Neural progenitor cell (in vitro differentiated cells): Measurements from ENCODE around the gene MYBBP1A. TPM values are rescaled to one million over a fixed set of nuclear protein-coding genes. Genes with fewer than 3 reads are reported as not detected.

ENCODE experiments used
- DNase-seq: peaks from one replicate; pipeline ENCODE4 v3.0.0-alpha.2; 2016; ENCODE audit warnings: low spot score
- H2AFZ ChIP-seq: fragments of 200-600 bp; sonication (generic); replicated peaks from 2 replicates; pipeline ENCODE4 v1.6.1; 2016; ENCODE audit warnings: antibody characterized with exemption
- H3F3A ChIP-seq: fragments of 200-600 bp; sonication (generic); 2 replicates; pipeline ENCODE4 v1.6.1; 2016; ENCODE audit warnings: antibody characterized with exemption, low read depth
- H3K27ac ChIP-seq: fragments of 200-600 bp; sonication (generic); 2 replicates; pipeline ENCODE4 v1.5.1; 2016; ENCODE audit warnings: mild to moderate bottlenecking
- H3K27me3 ChIP-seq: fragments of 200-600 bp; sonication (generic); 2 replicates; pipeline ENCODE4 v1.6.1; 2016; ENCODE audit warnings: mild to moderate bottlenecking, moderate library complexity
- H3K36me3 ChIP-seq: fragments of 200-600 bp; sonication (generic); 2 replicates; pipeline ENCODE4 v1.5.1; 2016
- H3K4me1 ChIP-seq: fragments of 200-600 bp; sonication (generic); 2 replicates; pipeline ENCODE4 v1.6.1; 2016; ENCODE audit warnings: mixed run types
- H3K4me2 ChIP-seq: fragments of 200-600 bp; sonication (generic); 2 replicates; pipeline ENCODE4 v1.6.1; 2016
- H3K4me3 ChIP-seq: fragments of 200-600 bp; sonication (generic); 2 replicates; pipeline ENCODE4 v1.5.1; 2016
- H3K79me2 ChIP-seq: fragments of 200-600 bp; sonication (generic); 2 replicates; pipeline ENCODE4 v1.6.1; 2016; ENCODE audit warnings: low read depth
- H3K9ac ChIP-seq: fragments of 200-600 bp; sonication (generic); 2 replicates; pipeline ENCODE4 v1.6.1; 2016
- H3K9me3 ChIP-seq: fragments of 200-600 bp; sonication (generic); 2 replicates; pipeline ENCODE4 v1.5.1; 2016; ENCODE audit warnings: low read depth
- H4K20me1 ChIP-seq: fragments of 200-600 bp; sonication (generic); 2 replicates; pipeline ENCODE4 v1.6.1; 2016; ENCODE audit warnings: low read depth
- H3K27ac Mint-ChIP-seq: 3 replicates; pipeline ENCODE4 v1.8.0; 2021; ENCODE audit warnings: mixed read lengths
- H3K27me3 Mint-ChIP-seq: 2 replicates; pipeline ENCODE4 v1.8.0; 2022; ENCODE audit warnings: low read depth, mild to moderate bottlenecking, inconsistent platforms, moderate library complexity, mixed read lengths; ENCODE audit not compliant: insufficient read depth
- H3K36me3 Mint-ChIP-seq: 3 replicates; pipeline ENCODE4 v1.8.0; 2021; ENCODE audit warnings: mixed read lengths
- H3K4me1 Mint-ChIP-seq: 3 replicates; pipeline ENCODE4 v1.8.0; 2021; ENCODE audit warnings: mixed read lengths
- H3K4me3 Mint-ChIP-seq: 3 replicates; pipeline ENCODE4 v1.8.0; 2021; ENCODE audit warnings: mild to moderate bottlenecking, moderate library complexity, mixed read lengths
- H3K9me3 Mint-ChIP-seq: 3 replicates; pipeline ENCODE4 v1.8.0; 2020; ENCODE audit warnings: mixed read lengths
- EZH2 ChIP-seq: fragments of 200-600 bp; sonication (generic); IDR thresholded peaks from 2 replicates; pipeline ENCODE4 v1.6.1; 2017; ENCODE audit warnings: antibody characterized with exemption, mild to moderate bottlenecking, moderate library complexity
- EZH2phosphoT487 ChIP-seq: fragments of 200-600 bp; sonication (generic); IDR thresholded peaks from 2 replicates; pipeline ENCODE4 v1.6.1; 2017; ENCODE audit warnings: antibody characterized with exemption
- total RNA-seq: library from RNA; depleted of rRNA; stranded (reverse); fragments of >200 nt; gene quantifications from 2 replicates; pipeline ENCODE4 v1.2.3, GENCODE V29; 2015; ENCODE audit warnings: low replicate concordance
- TF ChIP-seq, protein P1 (sequence below): fragments of 200-600 bp; sonication (generic); IDR thresholded peaks from 2 replicates; pipeline ENCODE4 v1.5.1; 2017; ENCODE audit warnings: antibody characterized with exemption, mild to moderate bottlenecking

Gene MYBBP1A
- total RNA-seq, 1 donor from 2014 or later = 17.4 TPM

DNA sequence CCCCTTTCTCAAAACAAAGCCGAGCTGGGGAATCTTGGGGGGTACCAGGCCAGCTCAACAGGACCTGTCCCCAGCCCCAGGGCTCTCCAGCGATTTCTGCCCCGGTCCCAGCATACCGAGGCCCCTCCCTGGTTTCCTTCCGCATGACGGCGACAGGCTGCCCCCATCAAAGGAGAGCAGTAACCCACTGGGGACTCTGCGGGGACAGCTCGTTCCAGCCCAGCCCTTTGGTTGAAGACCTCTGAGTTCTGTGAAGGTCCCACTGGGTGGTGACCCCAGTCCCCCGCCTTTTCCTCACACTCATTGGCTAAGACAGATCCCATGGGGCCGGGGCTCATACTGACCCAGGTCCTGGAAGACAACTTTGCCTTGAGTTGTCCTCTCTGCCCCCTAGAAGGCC is 33.2 kb upstream of the MYBBP1A start:
- no peaks in the 10 kb centered on the region for H3K36me3 Mint-ChIP-seq
- Histone ChIP-seq H3K27ac (no peak overlapping the region), H3K4me3 (no peak overlapping the region)

DNA sequence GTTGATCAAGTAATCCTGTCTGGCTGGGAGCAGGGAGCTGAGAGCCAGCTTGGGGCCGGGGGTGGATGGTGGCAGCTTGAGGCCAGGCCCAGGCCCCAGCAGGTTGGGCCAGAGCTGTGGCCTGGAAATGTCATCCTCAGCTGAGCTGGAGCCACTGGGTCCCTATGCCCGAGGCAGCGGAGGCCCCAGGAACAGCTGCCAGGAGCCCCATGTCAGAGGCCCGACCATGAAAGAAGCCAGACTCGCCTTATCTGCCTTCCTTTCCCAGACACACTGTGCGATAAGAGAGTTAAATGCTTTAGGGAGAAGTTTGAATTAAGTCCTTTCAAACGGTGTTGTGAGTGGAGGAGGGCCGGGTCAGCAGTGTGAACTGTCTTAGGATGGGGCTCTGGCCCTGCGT is 32.6 kb upstream of the MYBBP1A start:
- no peak overlapping the region for H3K27ac Mint-ChIP-seq
- no peaks in the 10 kb centered on the region for H3K79me2 ChIP-seq
- H3K9ac ChIP-seq = no peak overlapping the region
- TF ChIP-seq EZH2 (no peak), EZH2phosphoT487 (no peak)
- TF ChIP-seq, protein P1, sequence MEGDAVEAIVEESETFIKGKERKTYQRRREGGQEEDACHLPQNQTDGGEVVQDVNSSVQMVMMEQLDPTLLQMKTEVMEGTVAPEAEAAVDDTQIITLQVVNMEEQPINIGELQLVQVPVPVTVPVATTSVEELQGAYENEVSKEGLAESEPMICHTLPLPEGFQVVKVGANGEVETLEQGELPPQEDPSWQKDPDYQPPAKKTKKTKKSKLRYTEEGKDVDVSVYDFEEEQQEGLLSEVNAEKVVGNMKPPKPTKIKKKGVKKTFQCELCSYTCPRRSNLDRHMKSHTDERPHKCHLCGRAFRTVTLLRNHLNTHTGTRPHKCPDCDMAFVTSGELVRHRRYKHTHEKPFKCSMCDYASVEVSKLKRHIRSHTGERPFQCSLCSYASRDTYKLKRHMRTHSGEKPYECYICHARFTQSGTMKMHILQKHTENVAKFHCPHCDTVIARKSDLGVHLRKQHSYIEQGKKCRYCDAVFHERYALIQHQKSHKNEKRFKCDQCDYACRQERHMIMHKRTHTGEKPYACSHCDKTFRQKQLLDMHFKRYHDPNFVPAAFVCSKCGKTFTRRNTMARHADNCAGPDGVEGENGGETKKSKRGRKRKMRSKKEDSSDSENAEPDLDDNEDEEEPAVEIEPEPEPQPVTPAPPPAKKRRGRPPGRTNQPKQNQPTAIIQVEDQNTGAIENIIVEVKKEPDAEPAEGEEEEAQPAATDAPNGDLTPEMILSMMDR = no peak
- H3K27me3 ChIP-seq = peaks cover 42% of the 10 kb centered on the region
- H3K36me3 ChIP-seq = no peaks in the 10 kb centered on the region
- H3K36me3 Mint-ChIP-seq = no peaks in the 10 kb centered on the region
- no peak overlapping the region for H3K4me2 ChIP-seq
- H3K4me3 ChIP-seq = no peak overlapping the region
- no peaks in the 10 kb centered on the region for H4K20me1 ChIP-seq
- no peak overlapping the region for H2AFZ ChIP-seq
- H3K4me1 Mint-ChIP-seq = peaks cover 14% of the 10 kb centered on the region
- H3K4me1 ChIP-seq = peaks cover 16% of the 10 kb centered on the region
- H3K9me3 ChIP-seq = no peaks in the 10 kb centered on the region
- no peak overlapping the region for H3K4me3 Mint-ChIP-seq
- DNase-seq = peak; percentile 1
- no peaks in the 10 kb centered on the region for H3K9me3 Mint-ChIP-seq
- peaks cover 43% of the 10 kb centered on the region for H3K27me3 Mint-ChIP-seq
- H3K27ac ChIP-seq = no peak overlapping the region
- no peaks in the 10 kb centered on the region for H3F3A ChIP-seq

More for the DNA sequence above, 33.2 kb upstream of the MYBBP1A start:
- Histone ChIP-seq H3F3A (no peaks in the 10 kb centered on the region), H3K79me2 (no peaks in the 10 kb centered on the region), H3K4me2 (no peak overlapping the region), H3K36me3 (no peaks in the 10 kb centered on the region), H3K4me1 (peaks cover 12% of the 10 kb centered on the region), H2AFZ (no peak overlapping the region), H3K27me3 (peaks cover 37% of the 10 kb centered on the region), H4K20me1 (no peaks in the 10 kb centered on the region), H3K9ac (no peak overlapping the region), H3K9me3 (no peaks in the 10 kb centered on the region)
- TF ChIP-seq, protein P1 = no peak
- TF ChIP-seq EZH2phosphoT487 = no peak
- H3K4me3 Mint-ChIP-seq = no peak overlapping the region
- peaks cover 11% of the 10 kb centered on the region for H3K4me1 Mint-ChIP-seq
- H3K9me3 Mint-ChIP-seq = no peaks in the 10 kb centered on the region
- no peak overlapping the region for H3K27ac Mint-ChIP-seq
- peaks cover 37% of the 10 kb centered on the region for H3K27me3 Mint-ChIP-seq
- DNase-seq = peak; percentile 3

DNA sequence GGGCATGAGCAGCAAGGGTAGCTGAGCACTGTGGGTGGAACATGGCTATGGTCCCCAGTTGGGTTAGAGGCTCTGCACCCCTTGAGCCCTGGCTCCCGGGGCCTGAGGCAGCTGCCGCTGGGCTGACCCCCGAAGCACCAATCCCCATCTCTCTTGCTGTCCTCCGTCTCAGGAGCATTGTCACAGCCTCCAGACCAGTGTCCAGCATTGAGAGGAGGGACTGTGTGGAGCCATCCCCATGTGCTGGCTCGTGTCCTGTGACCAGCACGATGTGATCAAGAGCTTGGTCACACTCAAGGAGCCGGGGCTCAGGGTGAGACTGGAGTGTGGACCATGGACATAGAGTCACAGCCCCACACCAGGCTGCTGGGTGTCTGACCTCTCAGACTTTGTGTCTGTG is 32.0 kb upstream of the MYBBP1A start:
- Mint-ChIP-seq H3K27ac (no peak overlapping the region), H3K4me3 (no peak overlapping the region), H3K4me1 (peaks cover 15% of the 10 kb centered on the region), H3K27me3 (peaks cover 47% of the 10 kb centered on the region), H3K9me3 (no peaks in the 10 kb centered on the region), H3K36me3 (no peaks in the 10 kb centered on the region)
- Histone ChIP-seq H3K4me3 (no peak overlapping the region), H3K27me3 (peaks cover 47% of the 10 kb centered on the region), H3K4me2 (no peak overlapping the region), H3K9me3 (no peaks in the 10 kb centered on the region), H3K79me2 (no peaks in the 10 kb centered on the region), H3K36me3 (no peaks in the 10 kb centered on the region), H3K4me1 (peaks cover 20% of the 10 kb centered on the region), H3K9ac (no peak overlapping the region), H2AFZ (no peak overlapping the region), H3K27ac (no peak overlapping the region), H3F3A (no peaks in the 10 kb centered on the region), H4K20me1 (no peaks in the 10 kb centered on the region)
- no peak for TF ChIP-seq EZH2phosphoT487
- DNase-seq = peak; percentile 1

DNA sequence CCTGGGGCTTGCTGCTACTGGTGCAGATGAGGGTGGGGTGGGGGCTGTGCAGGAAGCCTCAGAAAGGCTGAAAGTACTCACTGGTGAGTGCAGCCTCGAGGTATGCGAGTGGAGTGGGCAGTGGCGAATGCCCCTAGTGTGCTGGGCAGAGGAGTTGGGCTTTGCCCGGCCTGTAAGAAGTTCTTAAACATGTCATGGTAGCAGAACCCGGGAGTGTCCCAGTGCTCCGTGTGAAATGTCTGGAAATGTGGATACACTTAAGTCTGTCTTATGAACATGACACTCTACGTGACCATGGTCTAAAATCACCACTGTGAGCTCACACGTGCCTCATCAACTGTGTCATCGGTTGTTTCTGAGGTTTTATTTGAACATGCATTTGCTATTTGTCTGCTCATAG is 30.9 kb upstream of the MYBBP1A start:
- H3K27me3 ChIP-seq = peaks cover 47% of the 10 kb centered on the region
- H3K4me1 ChIP-seq = peaks cover 24% of the 10 kb centered on the region
- H3F3A ChIP-seq = no peaks in the 10 kb centered on the region
- peaks cover 18% of the 10 kb centered on the region for H3K4me1 Mint-ChIP-seq
- no peak overlapping the region for H3K27ac Mint-ChIP-seq
- no peak overlapping the region for H3K4me3 ChIP-seq
- no peaks in the 10 kb centered on the region for H3K36me3 Mint-ChIP-seq
- no peak for DNase-seq
- no peaks in the 10 kb centered on the region for H3K9me3 Mint-ChIP-seq
- no peaks in the 10 kb centered on the region for H4K20me1 ChIP-seq
- TF ChIP-seq, protein P1 = no peak
- no peak for TF ChIP-seq EZH2
- TF ChIP-seq EZH2phosphoT487 = no peak
- H3K79me2 ChIP-seq = no peaks in the 10 kb centered on the region
- H3K9me3 ChIP-seq = no peaks in the 10 kb centered on the region
- H3K36me3 ChIP-seq = no peaks in the 10 kb centered on the region
- peak overlapping the region; percentile 58 for H3K4me3 Mint-ChIP-seq
- H3K27ac ChIP-seq = no peak overlapping the region
- no peak overlapping the region for H3K4me2 ChIP-seq
- H3K27me3 Mint-ChIP-seq = peaks cover 54% of the 10 kb centered on the region
- no peak overlapping the region for H2AFZ ChIP-seq
- H3K9ac ChIP-seq = no peak overlapping the region
